ENCODE results near the gene PACS1. TPM values are rescaled to one million over a fixed set of nuclear protein-coding genes. Genes with fewer than 3 reads are reported as not detected.
"Not testable (repeated sequence)": the region's sequence is repeated elsewhere in the genome, so short reads cannot be mapped to it uniquely, and the experiment has no call there.

PACS1 gene
- total RNA-seq, 1 experiment from 2014 or later: 13.0 TPM

DNA sequence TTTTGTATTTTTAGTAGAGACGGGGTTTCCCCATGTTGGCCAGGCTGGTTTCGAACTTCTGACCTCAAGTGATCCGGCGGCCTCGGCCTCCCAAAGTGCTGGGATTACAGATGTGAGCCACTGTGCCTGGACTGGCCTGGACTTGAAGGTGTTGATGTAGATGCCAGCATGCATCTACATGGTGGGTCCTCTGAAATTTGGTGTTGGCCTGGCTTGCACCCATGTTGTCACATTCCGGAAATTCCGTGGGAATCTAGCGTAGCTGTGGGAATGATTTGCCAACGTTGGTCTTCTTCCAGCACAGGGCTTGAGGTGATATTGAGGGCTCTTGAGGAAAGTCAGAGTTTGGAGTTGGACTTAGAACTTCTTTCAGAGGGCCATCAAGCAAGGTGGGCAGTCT is 6.5 kb downstream of the PACS1 start:
- no peak for DNase-seq (ENCODE audit: low read depth)

DNA sequence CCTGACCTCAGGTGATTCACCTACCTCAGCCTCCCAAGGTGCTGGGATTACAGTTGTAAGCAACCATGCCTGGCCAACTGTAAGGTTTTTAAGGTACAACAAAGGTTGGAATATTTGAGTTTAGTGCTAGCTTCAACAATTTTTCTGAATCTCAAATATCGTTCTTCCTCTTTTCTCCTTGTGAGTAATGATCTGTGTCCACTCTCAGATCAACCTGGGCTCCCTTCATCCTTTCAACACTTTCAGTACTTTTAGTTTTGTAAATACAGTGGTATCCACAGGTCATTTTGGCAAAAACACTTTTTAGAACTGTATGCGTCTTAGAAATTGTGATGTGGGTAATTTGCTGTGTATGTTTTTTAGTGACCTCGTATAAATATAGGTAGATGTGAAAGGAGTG is 7.9 kb downstream of the PACS1 start:
- DNase-seq (ENCODE audit: low read depth): no peak

DNA sequence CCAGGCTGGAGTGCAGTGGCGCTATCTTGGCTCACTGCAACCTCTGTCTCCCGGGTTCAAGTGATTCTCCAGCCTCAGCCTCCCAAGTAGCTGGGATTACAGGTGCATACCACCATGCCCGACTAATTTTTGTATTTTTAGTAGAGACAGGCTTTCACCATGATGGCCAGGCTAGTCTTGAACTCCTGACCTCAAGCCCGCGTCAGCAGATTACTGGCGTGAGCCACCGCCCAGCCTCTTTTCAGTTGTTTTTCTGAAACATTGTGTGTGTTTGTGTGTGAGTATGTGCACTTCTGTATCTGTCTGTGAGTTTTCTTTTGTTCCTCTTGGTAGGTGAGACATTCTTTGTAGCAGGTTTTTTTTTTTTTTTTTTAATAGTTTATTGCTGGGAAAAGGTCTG is 8.9 kb downstream of the PACS1 start:
- DNase-seq (ENCODE audit: low read depth): not testable (repeated sequence)

DNA sequence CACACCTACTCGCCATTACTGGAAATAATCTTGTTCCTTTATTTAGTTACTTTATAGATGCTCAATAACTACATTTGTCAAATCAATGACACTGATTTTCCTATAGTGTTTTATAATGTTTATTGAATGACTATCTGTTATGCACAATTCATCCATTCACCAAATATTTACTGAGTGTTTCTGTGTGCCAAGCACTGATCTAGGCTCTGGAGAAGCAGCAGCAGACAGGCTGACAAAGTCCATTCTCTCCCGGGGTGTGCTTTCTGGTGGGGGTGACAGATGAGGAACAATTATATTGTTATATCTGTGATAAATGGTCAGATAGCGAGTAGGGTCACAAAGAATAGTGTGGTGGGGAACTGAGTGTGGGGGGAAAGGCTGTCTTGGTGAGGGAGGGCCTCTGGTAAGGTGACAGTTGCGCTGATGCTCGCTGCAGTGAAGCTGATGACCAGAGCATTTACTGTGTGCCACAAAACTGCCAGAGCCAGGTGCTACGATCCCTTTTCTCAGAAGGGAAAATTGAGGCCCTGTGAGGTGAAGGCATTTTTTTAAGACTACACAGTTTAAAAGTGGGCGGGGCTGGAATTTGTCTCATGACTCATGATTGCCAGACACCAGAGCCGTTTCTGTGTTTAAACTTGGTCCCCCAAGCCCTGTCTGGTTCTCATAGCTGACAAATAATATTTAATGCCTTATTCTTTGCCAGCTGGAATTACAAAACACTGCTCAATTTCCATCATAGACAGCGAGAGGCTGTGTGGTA is 10.2 kb downstream of the PACS1 start:
- peak; percentile 73 for DNase-seq (ENCODE audit: low read depth)

DNA sequence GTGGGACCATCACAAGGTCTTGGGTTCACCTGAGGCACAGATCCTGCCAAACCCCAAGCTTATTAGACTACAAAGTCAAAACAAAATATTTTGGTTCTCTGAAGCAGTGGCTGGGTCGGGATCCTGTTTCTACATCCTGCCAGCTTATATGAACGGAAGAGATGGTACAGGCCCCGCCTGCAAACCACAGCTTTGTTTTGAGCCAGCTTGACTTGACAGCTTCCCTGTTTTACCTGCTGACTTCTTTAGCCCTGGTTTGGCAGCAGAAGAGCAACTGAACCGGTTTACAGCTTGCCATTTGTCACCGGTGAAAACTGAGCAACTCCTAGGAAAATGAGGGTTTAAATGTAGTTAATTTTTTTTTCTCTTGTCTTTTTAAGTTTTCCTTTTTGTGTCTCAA is 11.4 kb downstream of the PACS1 start:
- peak; percentile 59 for DNase-seq (ENCODE audit: low read depth)

GRCh38 chr11:66082946-66083698 is 13.1 kb downstream of the PACS1 start:
- peak; percentile 55 for DNase-seq (ENCODE audit: low read depth)

DNA sequence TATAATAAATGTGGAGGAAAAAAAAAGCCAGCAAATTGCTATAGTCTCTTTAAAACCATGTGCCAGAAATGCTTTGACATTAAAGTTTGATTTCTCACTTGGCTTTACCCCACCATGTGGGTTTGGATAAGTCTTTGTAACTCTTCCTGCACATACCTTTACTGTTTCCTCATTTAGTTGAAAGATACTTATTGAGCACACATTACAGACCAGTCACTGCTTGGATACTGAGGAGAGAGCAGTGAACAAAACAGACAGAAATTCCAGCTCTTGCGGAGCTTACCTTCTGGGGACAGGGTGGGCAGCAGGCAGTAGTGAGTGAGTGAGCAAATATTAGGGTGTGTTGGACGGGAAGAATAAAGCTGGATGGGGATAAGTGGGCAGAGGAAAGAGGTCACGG is 13.7 kb downstream of the PACS1 start:
- DNase-seq (ENCODE audit: low read depth): no peak

- no peak for DNase-seq (ENCODE audit: low read depth)
Observed at GRCh38 chr11:66084821-66085475, 14.9 kb downstream of the PACS1 start.

DNA sequence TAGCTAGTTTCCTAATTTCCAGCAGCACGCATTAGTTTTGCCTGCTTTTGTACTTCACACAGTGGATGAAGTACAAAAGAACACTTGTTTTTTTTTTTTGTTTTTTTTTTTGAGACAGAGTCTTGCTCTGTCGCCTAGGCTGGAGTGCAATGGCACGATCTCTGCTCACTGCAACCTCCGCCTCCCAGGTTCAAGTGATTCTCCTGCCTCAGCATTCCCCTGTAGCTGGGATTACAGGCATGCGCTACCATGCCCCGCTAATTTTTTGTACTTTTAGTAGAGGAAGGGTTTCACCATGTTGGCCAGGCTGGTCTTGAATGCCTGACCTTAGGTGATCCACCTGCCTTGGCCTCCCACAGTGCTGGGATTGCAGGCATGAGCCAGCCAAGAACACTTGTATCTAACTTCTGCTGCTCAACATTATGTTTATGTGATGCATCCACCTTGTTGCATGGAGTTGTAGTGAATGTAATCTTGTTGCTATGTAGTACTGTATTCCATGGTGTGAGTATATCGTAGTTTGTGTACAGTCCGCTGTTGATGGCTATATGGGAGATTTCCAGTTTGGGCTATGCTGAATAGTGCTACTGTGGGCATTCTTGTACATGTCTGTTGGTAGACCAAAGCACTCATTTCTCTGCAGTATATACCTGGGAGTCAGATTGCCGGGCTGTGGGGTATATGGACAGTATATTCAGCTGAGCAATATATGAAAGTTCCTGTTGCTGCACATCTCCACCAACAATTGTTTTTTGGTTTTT is 17.3 kb downstream of the PACS1 start:
- DNase-seq (ENCODE audit: low read depth): no peak

GRCh38 chr11:66089067-66089466 is 19.0 kb downstream of the PACS1 start:
- no peak for DNase-seq (ENCODE audit: low read depth)

GRCh38 chr11:66090288-66090687 is 20.2 kb downstream of the PACS1 start:
- DNase-seq (ENCODE audit: low read depth): no peak

- not testable (repeated sequence) for DNase-seq (ENCODE audit: low read depth)
Observed at GRCh38 chr11:66092125-66092524, 22.1 kb downstream of the PACS1 start.

DNA sequence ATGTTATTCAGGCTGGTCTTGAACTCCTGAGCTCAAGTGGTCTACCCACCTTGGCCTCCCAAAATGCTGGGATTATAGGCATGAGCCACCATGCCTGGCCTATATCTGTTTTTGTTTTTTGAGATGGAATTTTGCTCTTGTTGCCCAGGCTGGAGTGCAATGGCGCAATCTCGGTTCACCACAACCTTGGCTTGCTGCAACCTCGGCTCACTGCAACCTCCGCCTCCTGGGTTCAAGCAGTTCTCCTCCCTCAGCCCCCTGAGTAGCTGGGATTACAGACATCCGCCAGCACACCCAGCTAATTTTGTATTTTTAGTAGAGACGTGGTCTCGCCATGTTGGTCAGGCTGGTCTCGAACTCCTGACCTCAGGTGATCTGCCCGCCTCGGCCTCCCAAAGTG is 29.7 kb downstream of the PACS1 start:
- DNase-seq (ENCODE audit: low read depth): not testable (repeated sequence)

- peak; percentile 37 for DNase-seq (ENCODE audit: low read depth)
Observed at GRCh38 chr11:66100272-66101065, 30.4 kb downstream of the PACS1 start.

GRCh38 chr11:66101066-66101464 is 31.0 kb downstream of the PACS1 start:
- DNase-seq (ENCODE audit: low read depth): no peak

DNA sequence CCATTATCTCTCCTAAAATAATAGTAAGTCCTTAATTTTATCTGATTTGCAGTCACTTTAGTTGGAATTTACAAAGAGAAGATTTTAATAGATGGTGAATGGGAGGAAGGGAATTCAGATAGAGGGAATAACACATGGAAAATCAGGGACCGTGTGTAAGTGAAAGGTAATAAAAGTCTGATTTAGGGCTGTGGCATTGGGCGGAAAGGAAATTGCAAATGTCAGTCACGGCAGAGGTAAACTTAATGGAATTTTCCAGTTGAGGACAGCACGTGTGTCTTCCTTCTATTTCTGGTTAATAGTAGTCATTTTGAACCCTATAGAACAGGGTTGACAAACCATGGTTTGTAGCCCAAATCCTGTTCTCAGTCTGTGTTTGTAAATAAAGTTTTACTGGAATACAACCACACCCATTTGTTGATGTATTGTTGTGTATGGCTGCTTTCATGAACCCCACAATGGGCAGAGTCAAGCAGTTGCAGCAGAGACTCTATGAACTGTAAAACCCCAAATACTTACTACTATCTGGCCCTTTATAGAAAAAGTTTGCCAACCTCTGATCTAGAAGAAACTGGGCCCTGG is 34.1 kb downstream of the PACS1 start:
- DNase-seq (ENCODE audit: low read depth): no peak

GRCh38 chr11:66106786-66107599 is 36.9 kb downstream of the PACS1 start:
- peak; percentile 38 for DNase-seq (ENCODE audit: low read depth)

DNA sequence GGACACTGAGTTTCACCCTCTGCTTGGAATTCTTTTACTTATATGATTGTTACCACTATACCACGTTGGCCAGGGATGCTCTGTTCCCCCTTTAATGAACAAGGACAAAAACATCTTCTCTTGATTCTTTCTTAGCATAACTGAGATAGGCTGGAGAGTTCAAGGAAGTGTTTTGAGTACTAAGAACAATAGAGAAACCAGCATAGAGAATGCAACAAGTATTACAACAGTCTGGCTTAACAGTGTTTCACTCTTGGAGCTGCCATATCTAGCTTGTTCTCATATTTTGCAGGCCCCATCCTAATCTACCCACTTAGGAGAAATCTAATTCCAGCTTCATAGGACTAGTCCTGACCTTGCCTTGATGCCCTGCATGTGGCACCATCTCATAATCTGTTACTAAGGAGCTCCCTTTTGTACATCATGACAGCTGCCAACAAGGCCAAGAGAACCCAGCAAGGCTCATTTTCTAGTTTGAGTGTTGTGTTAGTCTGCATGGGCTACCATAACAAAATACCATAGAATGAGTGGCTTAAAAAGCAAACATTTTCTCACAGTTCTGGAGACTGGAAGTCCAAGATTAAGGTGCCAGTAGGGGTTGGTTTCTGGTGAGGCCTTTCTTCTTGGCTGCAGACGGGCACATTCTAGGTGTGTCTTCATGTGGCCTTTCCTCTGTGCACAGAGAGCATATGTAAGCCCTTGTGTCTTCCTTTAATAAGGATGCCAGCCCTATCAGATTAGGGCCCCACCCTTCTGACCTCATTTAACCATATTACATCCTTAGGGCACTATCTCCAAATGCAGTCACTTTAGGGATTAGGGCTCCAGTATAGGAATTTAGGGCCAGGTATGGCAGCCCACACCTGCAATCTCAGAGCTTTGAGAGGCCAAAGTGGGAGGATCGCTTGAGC is 37.8 kb downstream of the PACS1 start:
- DNase-seq (ENCODE audit: low read depth): no peak

DNA sequence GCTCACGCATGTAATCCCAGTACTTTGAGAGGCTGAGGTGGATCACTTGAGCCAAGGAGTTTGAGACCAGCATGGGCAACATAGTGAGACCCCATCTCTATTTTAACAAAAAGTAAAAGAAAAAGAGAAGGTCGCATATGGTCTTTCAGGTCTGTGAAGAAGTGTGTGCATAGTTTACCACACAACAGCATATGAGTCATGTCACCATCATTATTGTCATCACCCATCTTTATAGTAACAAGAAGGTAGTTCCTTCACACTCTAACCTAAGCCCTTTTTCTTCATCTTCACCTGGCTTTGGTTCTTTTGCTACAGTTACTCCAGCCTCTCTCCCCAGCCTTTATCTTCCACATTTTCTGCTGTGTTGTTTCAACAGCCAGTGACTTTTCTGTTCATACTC is 39.2 kb downstream of the PACS1 start:
- no peak for DNase-seq (ENCODE audit: low read depth)
